Measurements from ENCODE around the gene KLHL35. TPM values are rescaled to one million over a fixed set of nuclear protein-coding genes. Genes with fewer than 3 reads are reported as not detected.
"Not testable (repeated sequence)": the region's sequence is repeated elsewhere in the genome, so short reads cannot be mapped to it uniquely, and the experiment has no call there.

The KLHL35 gene
- polyA plus RNA-seq, 2 donors, result 0.24 to 0.39 TPM

DNA sequence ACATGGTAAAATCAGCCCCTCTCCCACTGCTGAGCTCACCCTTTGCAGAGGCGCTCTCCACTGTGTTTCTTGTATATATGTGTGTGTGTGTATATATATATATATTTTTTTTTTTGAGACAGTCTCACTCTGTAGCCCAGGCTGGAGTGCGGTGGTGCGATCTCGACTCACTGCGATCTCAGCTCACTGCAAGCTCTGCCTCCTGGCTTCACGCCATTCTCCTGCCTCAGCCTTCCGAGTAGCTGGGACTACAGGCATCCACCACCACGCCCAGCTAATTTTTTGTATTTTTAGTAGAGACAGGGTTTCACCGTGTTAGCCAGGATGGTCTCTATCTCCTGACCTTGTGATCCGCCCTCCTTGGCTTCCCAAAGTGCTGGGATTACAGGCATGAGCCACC is 19.9 kb downstream of the KLHL35 start:
- 82 to 83% methylated on average over 10 of the region's 10 CpGs for WGBS, 2 donors
- H3K27me3 ChIP-seq (ENCODE audit: control insufficient read depth in 1 of 2, insufficient read depth in 2 of 2, low read length in 2 of 2); H3K4me3 ChIP-seq (ENCODE audit: low read depth in 1 of 2, low read length in 2 of 2); H3K4me1 ChIP-seq (ENCODE audit: control insufficient read depth in 2 of 2, insufficient read depth in 2 of 2, low read length in 1 of 2); H3K27ac ChIP-seq (ENCODE audit: low read depth in 2 of 2, low read length in 1 of 2); H3K9me3 ChIP-seq (ENCODE audit: control insufficient read depth in 2 of 2, insufficient read depth in 1 of 2, low read depth in 1 of 2, low read length in 1 of 2): not testable (repeated sequence)
- H3K36me3 ChIP-seq (ENCODE audit: control insufficient read depth in 2 of 2, insufficient read depth in 2 of 2, low read length in 1 of 2), result peaks cover 6 to 12% of the 10 kb centered on the region in 2 donors

DNA sequence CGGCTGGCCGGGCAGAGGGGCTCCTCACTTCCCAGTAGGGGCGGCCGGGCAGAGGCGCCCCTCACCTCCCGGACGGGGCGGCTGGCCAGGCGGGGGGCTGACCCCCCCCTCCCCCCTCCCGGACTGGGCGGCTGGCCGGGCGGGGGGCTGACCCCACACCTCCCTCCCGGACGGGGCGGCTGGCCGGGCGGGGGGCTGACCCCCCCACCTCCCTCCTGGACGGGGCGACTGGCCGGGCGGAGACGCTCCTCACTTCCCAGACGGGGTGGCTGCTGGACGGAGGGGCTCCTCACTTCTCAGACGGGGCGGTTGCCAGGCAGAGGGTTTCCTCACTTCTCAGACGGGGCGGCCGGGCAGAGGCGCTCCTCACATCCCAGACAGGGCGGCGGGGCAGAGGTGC is 23.0 kb downstream of the KLHL35 start:
- H3K27ac ChIP-seq (ENCODE audit: low read depth in 2 of 2, low read length in 1 of 2); H3K9me3 ChIP-seq (ENCODE audit: control insufficient read depth in 2 of 2, insufficient read depth in 1 of 2, low read depth in 1 of 2, low read length in 1 of 2); H3K4me1 ChIP-seq (ENCODE audit: control insufficient read depth in 2 of 2, insufficient read depth in 2 of 2, low read length in 1 of 2); H3K27me3 ChIP-seq (ENCODE audit: control insufficient read depth in 1 of 2, insufficient read depth in 2 of 2, low read length in 2 of 2); H3K4me3 ChIP-seq (ENCODE audit: low read depth in 1 of 2, low read length in 2 of 2): not testable (repeated sequence)
- peaks cover 10 to 17% of the 10 kb centered on the region in 2 donors for H3K36me3 ChIP-seq (ENCODE audit: control insufficient read depth in 2 of 2, insufficient read depth in 2 of 2, low read length in 1 of 2)
- WGBS, 2 donors, result 88 to 89% methylated on average over 6 to 28 of the region's 33 CpGs

DNA sequence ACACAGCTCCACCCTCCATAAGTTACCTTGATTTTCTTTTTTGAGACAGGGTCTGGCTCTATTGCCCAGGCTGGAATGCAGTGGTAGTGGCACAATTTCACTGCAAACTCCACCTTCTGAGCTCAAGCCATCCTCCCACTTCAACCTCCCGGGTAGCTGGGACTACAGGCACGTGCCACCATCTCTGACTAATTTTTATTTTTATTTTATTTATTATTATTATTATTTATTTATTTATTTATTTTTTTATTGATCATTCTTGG is 24.1 kb downstream of the KLHL35 start:
- 92 to 95% methylated on average over 2 of the region's 2 CpGs for WGBS, 2 donors
- H3K36me3 ChIP-seq (ENCODE audit: control insufficient read depth in 2 of 2, insufficient read depth in 2 of 2, low read length in 1 of 2), result peaks cover 14 to 25% of the 10 kb centered on the region in 2 donors

DNA sequence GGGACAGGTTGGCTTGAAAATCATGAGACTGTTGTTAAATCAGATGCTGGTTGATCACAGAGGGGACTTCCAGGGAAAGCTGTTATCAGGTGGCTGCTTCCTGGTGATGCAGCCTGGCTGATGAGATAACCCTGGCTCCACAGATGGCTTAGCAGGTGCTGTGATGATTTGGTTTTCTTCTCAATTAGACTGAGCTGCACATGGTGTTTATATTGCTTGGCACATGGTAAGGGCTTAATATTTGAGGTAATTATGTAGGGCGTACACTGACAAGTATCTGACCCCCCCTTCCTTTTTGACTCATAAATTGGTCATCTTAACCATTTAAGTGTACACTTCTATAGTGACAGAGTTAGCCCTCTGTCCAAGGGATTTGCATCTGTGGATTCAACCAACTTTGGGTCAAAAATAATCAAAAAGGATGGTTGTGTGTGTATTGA is 26.6 kb downstream of the KLHL35 start:
- H3K27me3 ChIP-seq (ENCODE audit: control insufficient read depth in 1 of 2, insufficient read depth in 2 of 2, low read length in 2 of 2), result no peaks in the 10 kb centered on the region
- peaks cover 22 to 33% of the 10 kb centered on the region in 2 donors for H3K36me3 ChIP-seq (ENCODE audit: control insufficient read depth in 2 of 2, insufficient read depth in 2 of 2, low read length in 1 of 2)
- peaks cover 0 to 4% of the 10 kb centered on the region in 2 donors for H3K4me1 ChIP-seq (ENCODE audit: control insufficient read depth in 2 of 2, insufficient read depth in 2 of 2, low read length in 1 of 2)
- H3K27ac ChIP-seq (ENCODE audit: low read depth in 2 of 2, low read length in 1 of 2), result no peak overlapping the region
- H3K4me3 ChIP-seq (ENCODE audit: low read depth in 1 of 2, low read length in 2 of 2), result no peak overlapping the region
- 13 to 17% methylated on average over 1 of the region's 1 CpG for WGBS, 2 donors
- no peaks in the 10 kb centered on the region for H3K9me3 ChIP-seq (ENCODE audit: control insufficient read depth in 2 of 2, insufficient read depth in 1 of 2, low read depth in 1 of 2, low read length in 1 of 2)

More for the DNA sequence above, 24.1 kb downstream of the KLHL35 start:
- H3K4me3 ChIP-seq (ENCODE audit: low read depth in 1 of 2, low read length in 2 of 2), result no peak overlapping the region
- H3K27ac ChIP-seq (ENCODE audit: low read depth in 2 of 2, low read length in 1 of 2), result no peak overlapping the region
- no peaks in the 10 kb centered on the region for H3K4me1 ChIP-seq (ENCODE audit: control insufficient read depth in 2 of 2, insufficient read depth in 2 of 2, low read length in 1 of 2)
- H3K27me3 ChIP-seq (ENCODE audit: control insufficient read depth in 1 of 2, insufficient read depth in 2 of 2, low read length in 2 of 2), result no peaks in the 10 kb centered on the region
- no peaks in the 10 kb centered on the region for H3K9me3 ChIP-seq (ENCODE audit: control insufficient read depth in 2 of 2, insufficient read depth in 1 of 2, low read depth in 1 of 2, low read length in 1 of 2)

DNA sequence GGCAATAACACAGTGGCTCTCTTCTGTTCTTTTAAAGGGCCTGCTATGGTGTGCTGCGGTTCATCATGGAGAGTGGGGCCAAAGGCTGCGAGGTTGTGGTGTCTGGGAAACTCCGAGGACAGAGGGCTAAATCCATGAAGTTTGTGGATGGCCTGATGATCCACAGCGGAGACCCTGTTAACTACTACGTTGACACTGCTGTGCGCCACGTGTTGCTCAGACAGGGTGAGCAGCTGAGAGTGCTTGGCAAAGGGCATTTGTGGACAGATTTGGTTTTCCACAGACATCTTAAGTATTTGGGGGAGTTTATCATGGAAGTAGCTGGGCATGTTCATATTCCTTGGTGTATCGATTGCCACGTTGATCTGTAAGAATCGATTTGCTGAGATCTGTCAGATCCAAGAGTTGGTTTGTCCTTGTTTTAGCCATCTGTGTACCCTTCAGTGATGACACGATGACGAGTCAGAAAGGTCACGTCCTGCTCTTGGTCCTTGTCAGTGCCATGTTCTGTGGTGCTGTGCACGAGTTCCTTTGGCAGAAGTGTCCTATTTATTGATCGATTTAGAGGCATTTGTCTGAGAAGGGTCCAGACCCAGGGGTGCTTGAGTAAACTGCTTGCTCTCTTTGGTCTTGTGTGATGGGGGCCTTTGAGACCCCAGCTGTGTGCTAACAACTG is 28.9 kb downstream of the KLHL35 start:
- Histone ChIP-seq H3K4me3 (ENCODE audit: low read depth in 1 of 2, low read length in 2 of 2) (no peak overlapping the region), H3K27ac (ENCODE audit: low read depth in 2 of 2, low read length in 1 of 2) (no peak overlapping the region), H3K36me3 (ENCODE audit: control insufficient read depth in 2 of 2, insufficient read depth in 2 of 2, low read length in 1 of 2) (peaks cover 22 to 33% of the 10 kb centered on the region in 2 donors), H3K9me3 (ENCODE audit: control insufficient read depth in 2 of 2, insufficient read depth in 1 of 2, low read depth in 1 of 2, low read length in 1 of 2) (no peaks in the 10 kb centered on the region), H3K27me3 (ENCODE audit: control insufficient read depth in 1 of 2, insufficient read depth in 2 of 2, low read length in 2 of 2) (no peaks in the 10 kb centered on the region), H3K4me1 (ENCODE audit: control insufficient read depth in 2 of 2, insufficient read depth in 2 of 2, low read length in 1 of 2) (peaks cover 0 to 4% of the 10 kb centered on the region in 2 donors)
- WGBS, 2 donors, result 79 to 80% methylated on average over 15 of the region's 15 CpGs

DNA sequence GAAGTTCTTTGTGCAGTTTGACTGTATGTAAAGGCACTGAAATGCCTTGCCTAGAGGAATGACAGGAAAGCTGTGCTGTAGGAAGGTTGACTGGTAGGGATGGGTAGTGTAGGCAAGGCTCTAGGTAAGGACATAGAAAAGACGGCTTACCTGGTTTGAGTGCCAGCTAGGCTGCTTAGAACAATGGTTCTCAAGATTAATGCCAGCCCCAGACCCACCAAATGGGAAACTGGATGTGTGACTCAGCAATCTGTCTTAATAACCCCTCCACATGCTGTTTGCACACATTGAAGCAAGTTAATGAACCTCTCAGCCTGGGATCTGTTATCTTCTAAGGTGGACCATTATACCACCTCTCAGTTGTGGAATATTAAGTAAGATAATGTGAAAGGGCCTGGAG is 30.0 kb downstream of the KLHL35 start:
- Histone ChIP-seq H3K4me1 (ENCODE audit: control insufficient read depth in 2 of 2, insufficient read depth in 2 of 2, low read length in 1 of 2) (peaks cover 0 to 4% of the 10 kb centered on the region in 2 donors), H3K36me3 (ENCODE audit: control insufficient read depth in 2 of 2, insufficient read depth in 2 of 2, low read length in 1 of 2) (peaks cover 22 to 33% of the 10 kb centered on the region in 2 donors), H3K27me3 (ENCODE audit: control insufficient read depth in 1 of 2, insufficient read depth in 2 of 2, low read length in 2 of 2) (no peaks in the 10 kb centered on the region), H3K9me3 (ENCODE audit: control insufficient read depth in 2 of 2, insufficient read depth in 1 of 2, low read depth in 1 of 2, low read length in 1 of 2) (no peaks in the 10 kb centered on the region), H3K27ac (ENCODE audit: low read depth in 2 of 2, low read length in 1 of 2) (no peak overlapping the region), H3K4me3 (ENCODE audit: low read depth in 1 of 2, low read length in 2 of 2) (no peak overlapping the region)
- 65 to 77% methylated on average over 1 of the region's 1 CpG for WGBS, 2 donors

DNA sequence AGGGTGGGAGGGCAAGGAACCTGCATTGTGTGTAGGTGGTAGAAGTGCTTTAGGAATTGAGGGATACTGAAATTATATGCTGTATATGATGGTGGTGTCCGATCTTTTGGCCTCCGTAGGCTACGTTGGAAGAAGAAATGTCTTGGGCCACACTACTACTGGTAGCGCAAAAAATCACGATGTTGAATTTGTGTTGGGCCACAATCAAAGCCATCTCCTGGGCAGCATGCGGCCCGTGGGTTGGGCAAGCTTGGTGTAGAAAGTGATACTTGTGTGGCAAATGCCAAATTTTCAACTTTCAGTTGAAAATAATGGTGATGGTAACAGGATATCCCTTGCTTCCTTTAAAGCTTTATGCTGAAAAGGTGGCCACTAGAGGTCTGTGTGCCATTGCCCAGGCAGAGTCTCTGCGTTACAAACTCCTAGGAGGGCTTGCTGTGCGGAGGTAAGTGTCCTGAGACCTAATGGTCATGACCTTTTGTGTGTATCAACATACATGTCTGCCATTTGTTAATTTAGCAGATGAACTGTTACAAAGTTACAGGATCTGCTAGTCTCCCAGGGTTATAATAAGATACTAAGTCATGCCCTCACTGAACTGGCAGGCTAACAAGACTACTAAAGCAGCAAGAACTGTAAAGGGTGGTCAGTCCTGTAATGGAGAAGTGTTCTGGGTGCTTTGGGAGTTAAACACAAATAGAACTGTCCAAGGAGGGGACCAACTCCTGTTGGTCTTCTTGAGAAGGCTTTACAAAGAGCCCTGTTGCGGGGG is 30.8 kb downstream of the KLHL35 start:
- Histone ChIP-seq H3K9me3 (ENCODE audit: control insufficient read depth in 2 of 2, insufficient read depth in 1 of 2, low read depth in 1 of 2, low read length in 1 of 2) (no peaks in the 10 kb centered on the region), H3K4me3 (ENCODE audit: low read depth in 1 of 2, low read length in 2 of 2) (no peak overlapping the region), H3K27ac (ENCODE audit: low read depth in 2 of 2, low read length in 1 of 2) (no peak overlapping the region), H3K4me1 (ENCODE audit: control insufficient read depth in 2 of 2, insufficient read depth in 2 of 2, low read length in 1 of 2) (peaks cover 0 to 4% of the 10 kb centered on the region in 2 donors), H3K36me3 (ENCODE audit: control insufficient read depth in 2 of 2, insufficient read depth in 2 of 2, low read length in 1 of 2) (peaks cover 22 to 33% of the 10 kb centered on the region in 2 donors), H3K27me3 (ENCODE audit: control insufficient read depth in 1 of 2, insufficient read depth in 2 of 2, low read length in 2 of 2) (no peaks in the 10 kb centered on the region)
- 82 to 86% methylated on average over 10 of the region's 10 CpGs for WGBS, 2 donors

DNA sequence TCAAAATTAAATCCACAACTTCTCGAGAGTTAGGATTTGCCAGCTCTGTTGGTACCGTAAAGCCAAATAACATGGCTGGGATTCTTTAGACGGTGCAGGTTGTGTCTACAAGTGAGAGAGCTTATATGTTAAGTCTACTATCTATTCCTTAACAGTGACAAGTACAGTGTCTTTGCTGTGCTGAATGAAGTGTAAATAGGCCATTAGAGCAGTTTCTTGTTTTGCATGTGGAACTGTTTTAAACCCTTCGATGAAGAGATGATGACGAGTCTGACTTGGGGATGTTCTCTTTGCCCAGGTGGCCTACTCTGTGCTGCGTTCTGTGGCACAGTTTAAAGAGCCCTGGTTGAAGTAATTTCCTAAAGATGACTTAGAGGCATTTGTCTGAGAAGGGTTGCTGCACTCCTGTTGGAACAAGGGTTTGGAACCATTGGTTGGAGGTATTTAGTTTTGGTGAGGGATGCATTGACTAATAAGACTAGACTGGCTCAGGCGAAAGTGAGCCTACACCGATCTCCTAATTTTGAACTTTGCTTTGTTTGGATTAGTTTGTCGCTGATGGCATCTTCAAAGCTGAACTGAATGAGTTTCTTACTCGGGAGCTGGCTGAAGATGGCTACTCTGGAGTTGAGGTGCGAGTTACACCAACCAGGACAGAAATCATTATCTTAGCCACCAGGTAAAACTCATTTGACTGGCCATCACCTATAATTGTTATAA is 32.7 kb downstream of the KLHL35 start:
- H3K9me3 ChIP-seq (ENCODE audit: control insufficient read depth in 2 of 2, insufficient read depth in 1 of 2, low read depth in 1 of 2, low read length in 1 of 2), result no peaks in the 10 kb centered on the region
- peaks cover 0 to 4% of the 10 kb centered on the region in 2 donors for H3K4me1 ChIP-seq (ENCODE audit: control insufficient read depth in 2 of 2, insufficient read depth in 2 of 2, low read length in 1 of 2)
- H3K4me3 ChIP-seq (ENCODE audit: low read depth in 1 of 2, low read length in 2 of 2), result peak overlapping the region; percentile 88 to 95
- WGBS, 2 donors, result 5 to 6% methylated on average over 11 of the region's 11 CpGs
- peaks cover 18 to 28% of the 10 kb centered on the region in 2 donors for H3K36me3 ChIP-seq (ENCODE audit: control insufficient read depth in 2 of 2, insufficient read depth in 2 of 2, low read length in 1 of 2)
- peak overlapping the region; percentile 70 to 88 for H3K27ac ChIP-seq (ENCODE audit: low read depth in 2 of 2, low read length in 1 of 2)
- H3K27me3 ChIP-seq (ENCODE audit: control insufficient read depth in 1 of 2, insufficient read depth in 2 of 2, low read length in 2 of 2), result no peaks in the 10 kb centered on the region

DNA sequence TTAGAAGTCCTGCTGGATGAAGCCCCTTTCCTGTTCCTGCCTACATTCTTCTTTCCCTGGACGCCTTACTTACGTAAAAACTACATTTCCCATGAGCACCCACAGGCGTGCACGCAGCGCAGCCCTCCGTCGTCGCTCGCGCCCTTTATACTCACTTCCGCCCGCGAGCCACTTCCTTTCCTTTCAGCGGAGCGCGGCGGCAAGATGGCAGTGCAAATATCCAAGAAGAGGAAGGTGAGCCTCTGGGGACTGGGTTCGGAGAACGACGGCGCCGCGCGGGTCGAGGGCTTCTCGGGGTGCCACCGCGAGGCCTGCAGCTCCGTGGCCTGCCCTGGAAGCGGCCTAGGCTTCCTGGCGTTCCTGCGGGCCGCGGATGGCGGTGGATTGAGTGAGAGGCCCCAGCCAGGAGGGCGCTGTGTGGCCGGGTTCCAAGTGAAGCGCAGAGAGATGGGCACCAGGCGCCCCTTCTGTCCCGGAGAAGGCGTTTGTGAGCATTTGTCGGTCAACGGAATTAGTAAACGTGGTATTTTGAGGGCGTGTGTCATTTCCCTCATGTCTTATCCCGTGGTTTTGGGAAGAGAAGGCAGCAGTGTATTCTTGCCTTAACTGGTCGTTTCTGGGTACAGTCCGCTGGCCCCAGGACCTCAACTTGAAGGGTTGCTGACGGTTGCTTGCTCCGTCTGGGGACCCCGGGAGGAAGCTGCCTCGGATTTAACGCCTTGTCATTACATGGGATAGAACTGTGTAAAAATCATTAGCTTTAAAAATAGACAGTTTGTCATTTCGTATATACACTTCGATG is 33.5 kb downstream of the KLHL35 start, which contains the start of gene RPS3:
TSS of gene RPS3 (plus strand) at position 175 of the 802 bp plus-strand sequence. CDS start at position 205, 30 bp downstream.
- Histone ChIP-seq H3K4me3 (ENCODE audit: low read depth in 1 of 2, low read length in 2 of 2) (peak within 1 kb of the TSS; percentile 88 to 95), H3K27me3 (ENCODE audit: control insufficient read depth in 1 of 2, insufficient read depth in 2 of 2, low read length in 2 of 2) (no peaks in the 10 kb centered on the region), H3K27ac (ENCODE audit: low read depth in 2 of 2, low read length in 1 of 2) (peak within 1 kb of the TSS; percentile 88 to 98), H3K4me1 (ENCODE audit: control insufficient read depth in 2 of 2, insufficient read depth in 2 of 2, low read length in 1 of 2) (peaks cover 0 to 4% of the 10 kb centered on the region in 2 donors), H3K36me3 (ENCODE audit: control insufficient read depth in 2 of 2, insufficient read depth in 2 of 2, low read length in 1 of 2) (peaks cover 18 to 26% of the 10 kb centered on the region in 2 donors), H3K9me3 (ENCODE audit: control insufficient read depth in 2 of 2, insufficient read depth in 1 of 2, low read depth in 1 of 2, low read length in 1 of 2) (no peaks in the 10 kb centered on the region)
- WGBS, 2 donors, result 0% methylated on average over 55 of the region's 55 CpGs
